CD4-positive, CD25-positive, alpha-beta regulatory T cell (primary cell): ENCODE results near the gene SLC2A3. TPM values are rescaled to one million over a fixed set of nuclear protein-coding genes. Genes with fewer than 3 reads are reported as not detected.
"Not testable (repeated sequence)": the region's sequence is repeated elsewhere in the genome, so short reads cannot be mapped to it uniquely, and the experiment has no call there.

ENCODE experiments used
- ATAC-seq, 2 donors: fragments of 150-1000 bp; cut with Tn5 transposase; one replicate each; pipeline ENCODE4 v1.10.0; 2021; ENCODE audit warnings: low read depth in 2 of 2, moderate number of reproducible peaks in 2 of 2, moderate library complexity in 1 of 2
- DNase-seq, 3 donors: peaks; one replicate each; pipeline versions ENCODE4 v3.0.0 to v3.0.0-alpha.2; 2012 to 2022; ENCODE audit warnings: mixed read lengths in 1 of 3
- H3K27ac ChIP-seq: one replicate; pipeline ENCODE4 v1.7.0; 2013; ENCODE audit warnings: mild to moderate bottlenecking, low read length; ENCODE audit not compliant: insufficient read depth, poor library complexity, severe bottlenecking
- H3K27me3 ChIP-seq: one replicate; pipeline ENCODE4 v1.7.0; 2013; ENCODE audit warnings: low read length; ENCODE audit not compliant: control insufficient read depth, insufficient read depth
- H3K36me3 ChIP-seq: one replicate; pipeline ENCODE4 v1.7.0; 2013; ENCODE audit warnings: mild to moderate bottlenecking, low read length, moderate library complexity; ENCODE audit not compliant: control insufficient read depth, insufficient read depth
- H3K4me1 ChIP-seq: 2 replicates; pipeline ENCODE4 v1.7.0; 2013; ENCODE audit warnings: mild to moderate bottlenecking, low read length; ENCODE audit not compliant: insufficient read depth, control insufficient read depth, poor library complexity, severe bottlenecking
- H3K4me3 ChIP-seq: one replicate; pipeline ENCODE4 v1.7.0; 2013; ENCODE audit warnings: low read depth, mild to moderate bottlenecking, low read length, moderate library complexity
- H3K9me3 ChIP-seq, 2 experiments: 1 replicate in 1 of 2; 2 replicates in 1 of 2; pipeline ENCODE4 v1.7.0; 2013; ENCODE audit warnings: low read length in 2 of 2, mild to moderate bottlenecking in 1 of 2, moderate library complexity in 1 of 2; ENCODE audit not compliant: control insufficient read depth in 2 of 2
- H3K27ac Mint-ChIP-seq, 3 donors: one replicate each; pipeline ENCODE4 v1.8.0; 2020 to 2022; ENCODE audit warnings: mild to moderate bottlenecking in 3 of 3, mixed read lengths in 3 of 3, moderate library complexity in 2 of 3
- H3K27me3 Mint-ChIP-seq: one replicate; pipeline ENCODE4 v1.8.0; 2022; ENCODE audit warnings: mild to moderate bottlenecking, mixed read lengths
- H3K36me3 Mint-ChIP-seq: one replicate; pipeline ENCODE4 v1.8.0; 2020; ENCODE audit warnings: mixed read lengths
- H3K4me1 Mint-ChIP-seq, 4 donors: one replicate each; pipeline ENCODE4 v1.8.0; 2020 to 2022; ENCODE audit warnings: mixed read lengths in 4 of 4, mild to moderate bottlenecking in 1 of 4
- H3K4me3 Mint-ChIP-seq, 4 donors: one replicate each; pipeline ENCODE4 v1.8.0; 2020 to 2022; ENCODE audit warnings: mild to moderate bottlenecking in 4 of 4, mixed read lengths in 4 of 4, moderate library complexity in 3 of 4
- H3K9me3 Mint-ChIP-seq, 7 donors: one replicate each; pipeline ENCODE4 v1.8.0; 2020 to 2022; ENCODE audit warnings: mixed read lengths in 7 of 7, mild to moderate bottlenecking in 3 of 7, moderate library complexity in 2 of 7
- polyA plus RNA-seq, 4 donors: library from polyadenylated mRNA; unstranded; fragments of 300-500 nt; fragmentation: Illumina TruSeq; gene quantifications; one replicate each; pipeline ENCODE4 v1.2.3, GENCODE V29; 2021
- total RNA-seq: library from RNA; stranded (reverse); gene quantifications from one replicate; pipeline ENCODE4 v1.2.3, GENCODE V29; 2022

The SLC2A3 gene
- total and polyA plus RNA-seq, 5 donors from 2014 or later, result 96.9 to 947 (median 105) TPM

DNA sequence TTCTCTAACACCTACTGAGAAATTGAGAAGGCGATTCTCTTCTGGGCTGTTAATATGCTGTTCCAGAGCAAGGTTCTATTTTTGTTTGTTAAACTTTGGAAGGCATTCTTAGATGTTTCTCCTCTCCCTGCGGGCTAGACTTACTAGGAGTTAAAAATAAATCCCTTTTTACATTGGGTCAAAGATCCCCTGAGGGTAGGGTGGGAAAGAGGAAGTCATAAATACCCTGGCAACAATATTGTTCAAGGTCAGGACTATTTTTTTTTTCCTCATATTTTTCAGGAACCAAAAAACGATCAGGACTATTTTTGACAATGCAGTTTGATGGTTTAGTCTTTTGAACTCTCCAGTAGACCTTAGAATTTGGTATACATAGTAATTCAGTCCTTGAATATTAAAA, 51.3 kb downstream of the SLC2A3 start:
- DNase-seq (no peak), ATAC-seq (no peak)
- H3K9me3 ChIP-seq, result no peaks in the 10 kb centered on the region
- no peak overlapping the region for H3K27ac Mint-ChIP-seq
- peaks cover 0 to 2% (median 0%) of the 10 kb centered on the region in 7 donors for H3K9me3 Mint-ChIP-seq
- H3K4me1 ChIP-seq, result no peaks in the 10 kb centered on the region
- no peak overlapping the region for H3K27ac ChIP-seq
- H3K27me3 Mint-ChIP-seq, result peaks cover 7% of the 10 kb centered on the region
- H3K27me3 ChIP-seq, result peaks cover 3% of the 10 kb centered on the region
- H3K4me3 ChIP-seq, result no peak overlapping the region
- H3K36me3 ChIP-seq, result no peaks in the 10 kb centered on the region
- no peak overlapping the region for H3K4me3 Mint-ChIP-seq
- peaks cover 0 to 2% (median 0%) of the 10 kb centered on the region in 4 donors for H3K4me1 Mint-ChIP-seq
- no peaks in the 10 kb centered on the region for H3K36me3 Mint-ChIP-seq

DNA sequence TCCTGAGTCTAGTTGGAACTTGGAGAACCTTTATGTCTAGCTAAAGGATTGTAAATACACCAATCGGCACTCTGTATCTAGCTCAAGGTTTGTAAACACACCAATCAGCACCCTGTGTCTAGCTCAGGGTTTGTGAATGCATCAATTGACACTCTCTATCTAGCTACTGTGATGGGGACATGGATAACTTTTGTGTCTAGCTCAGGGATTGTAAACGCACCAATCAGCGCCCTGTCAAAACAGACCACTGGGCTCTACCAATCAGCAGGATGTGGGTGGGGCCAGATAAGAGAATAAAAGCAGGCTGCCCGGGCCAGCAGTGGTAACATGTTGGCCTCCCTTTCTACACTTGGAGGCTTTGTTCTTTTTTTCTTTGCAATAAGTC, 54.3 kb downstream of the SLC2A3 start:
- H3K9me3 Mint-ChIP-seq, ATAC-seq, H3K4me1 Mint-ChIP-seq, H3K27me3 Mint-ChIP-seq, H3K36me3 ChIP-seq, H3K27ac ChIP-seq, H3K4me1 ChIP-seq, H3K4me3 Mint-ChIP-seq, H3K36me3 Mint-ChIP-seq, DNase-seq, H3K27ac Mint-ChIP-seq, H3K9me3 ChIP-seq, H3K4me3 ChIP-seq, H3K27me3 ChIP-seq: not testable (repeated sequence)

DNA sequence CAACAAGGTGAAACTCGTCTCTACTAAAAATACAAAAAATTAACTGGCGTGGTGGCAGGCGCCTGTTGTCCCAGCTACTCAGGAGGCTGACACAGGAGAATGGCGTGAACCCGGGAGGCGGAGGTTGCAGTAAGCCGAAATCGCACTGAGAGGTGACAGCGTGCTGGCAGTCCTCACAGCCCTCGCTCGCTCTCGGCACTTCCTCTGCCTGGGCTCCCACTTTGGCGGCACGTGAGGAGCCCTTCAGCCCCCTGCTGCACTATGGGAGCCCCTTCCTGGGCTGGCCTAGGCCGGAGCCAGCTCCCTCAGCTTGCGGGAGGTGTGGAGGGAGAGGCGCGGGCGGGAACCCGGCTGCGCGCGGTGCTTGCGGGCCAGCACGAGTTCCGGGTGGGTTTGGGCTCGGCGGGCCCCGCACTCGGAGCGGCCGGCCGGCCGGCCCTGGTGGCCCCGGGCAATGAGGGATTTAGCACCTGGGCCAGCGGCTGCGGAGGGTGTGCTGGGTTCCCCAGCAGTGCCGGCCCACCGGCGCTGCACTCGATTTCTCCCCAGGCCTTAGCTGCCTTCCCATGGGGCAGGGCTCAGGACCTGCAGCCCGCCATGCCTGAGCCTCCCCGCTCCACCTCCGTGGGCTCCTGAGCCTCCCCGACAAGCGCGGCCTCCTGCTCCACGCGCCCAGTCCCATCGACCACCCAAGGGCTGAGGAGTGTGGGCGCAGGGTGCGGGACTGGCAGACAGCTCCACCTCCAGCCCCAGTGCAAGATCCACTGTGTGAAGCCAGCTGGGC, 54.8 kb downstream of the SLC2A3 start:
- H3K36me3 Mint-ChIP-seq, H3K9me3 Mint-ChIP-seq, H3K4me1 ChIP-seq, H3K4me1 Mint-ChIP-seq, H3K27me3 Mint-ChIP-seq, DNase-seq, H3K27me3 ChIP-seq, H3K4me3 Mint-ChIP-seq, H3K27ac ChIP-seq, H3K9me3 ChIP-seq, H3K27ac Mint-ChIP-seq, H3K36me3 ChIP-seq, ATAC-seq, H3K4me3 ChIP-seq: not testable (repeated sequence)

DNA sequence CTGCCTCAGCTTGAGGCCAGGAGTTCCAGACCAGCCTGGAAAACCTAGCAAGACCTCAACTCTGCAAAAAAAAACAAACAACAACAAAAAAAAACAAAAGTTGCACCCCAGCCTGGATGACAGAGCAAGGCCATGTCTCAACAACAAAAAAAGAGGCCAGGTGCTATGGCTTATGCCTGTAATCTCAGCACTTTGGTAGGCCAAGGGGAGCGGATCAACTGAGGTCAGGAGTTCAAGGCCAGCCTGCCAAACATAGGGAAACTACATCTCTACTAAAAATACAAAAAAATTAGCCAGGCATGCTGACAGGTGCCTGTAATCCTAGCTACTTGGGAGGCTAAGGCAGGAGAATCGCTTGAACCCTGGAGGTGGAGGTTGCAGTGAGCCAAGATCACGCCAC, 56.7 kb downstream of the SLC2A3 start:
- Histone ChIP-seq H3K36me3 (no peaks in the 10 kb centered on the region), H3K27me3 (no peaks in the 10 kb centered on the region), H3K9me3 (no peaks in the 10 kb centered on the region), H3K27ac (no peak overlapping the region), H3K4me3 (no peak overlapping the region), H3K4me1 (no peaks in the 10 kb centered on the region)
- no peak for ATAC-seq
- Mint-ChIP-seq H3K27ac (no peak overlapping the region), H3K36me3 (no peaks in the 10 kb centered on the region), H3K4me1 (peaks cover 0 to 2% (median 0%) of the 10 kb centered on the region in 4 donors), H3K9me3 (no peaks in the 10 kb centered on the region), H3K4me3 (no peak overlapping the region), H3K27me3 (peaks cover 5% of the 10 kb centered on the region)
- DNase-seq, result no peak

DNA sequence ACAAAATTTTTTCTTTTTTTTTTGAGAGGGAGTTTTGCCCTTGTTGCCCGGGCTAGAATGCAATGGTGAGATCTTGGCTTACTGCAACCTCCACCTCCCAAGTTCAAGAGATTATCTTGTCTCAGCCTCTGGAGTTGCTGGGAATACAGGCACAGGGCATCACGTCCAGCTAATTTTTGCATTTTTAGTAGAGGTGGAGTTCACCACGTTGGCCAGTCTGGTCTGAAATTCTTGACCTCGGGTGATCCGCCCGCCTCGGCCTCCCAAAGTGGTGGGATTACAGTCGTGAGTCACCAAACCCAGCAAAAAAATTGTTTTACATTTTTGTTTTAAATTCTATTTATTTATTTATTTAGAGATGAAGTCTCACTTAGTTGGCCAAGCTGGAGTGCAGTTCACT, 58.6 kb downstream of the SLC2A3 start:
- Mint-ChIP-seq H3K9me3 (no peaks in the 10 kb centered on the region), H3K27ac (no peak overlapping the region), H3K27me3 (peaks cover 20% of the 10 kb centered on the region), H3K4me3 (no peak overlapping the region), H3K4me1 (peaks cover 0 to 5% (median 2%) of the 10 kb centered on the region in 4 donors), H3K36me3 (peaks cover under 1% of the 10 kb centered on the region)
- ATAC-seq, result no peak
- H3K4me1 ChIP-seq, result no peaks in the 10 kb centered on the region
- no peaks in the 10 kb centered on the region for H3K36me3 ChIP-seq
- no peak overlapping the region for H3K27ac ChIP-seq
- no peaks in the 10 kb centered on the region for H3K9me3 ChIP-seq
- DNase-seq, result no peak
- peaks cover 5% of the 10 kb centered on the region for H3K27me3 ChIP-seq
- H3K4me3 ChIP-seq, result no peak overlapping the region

DNA sequence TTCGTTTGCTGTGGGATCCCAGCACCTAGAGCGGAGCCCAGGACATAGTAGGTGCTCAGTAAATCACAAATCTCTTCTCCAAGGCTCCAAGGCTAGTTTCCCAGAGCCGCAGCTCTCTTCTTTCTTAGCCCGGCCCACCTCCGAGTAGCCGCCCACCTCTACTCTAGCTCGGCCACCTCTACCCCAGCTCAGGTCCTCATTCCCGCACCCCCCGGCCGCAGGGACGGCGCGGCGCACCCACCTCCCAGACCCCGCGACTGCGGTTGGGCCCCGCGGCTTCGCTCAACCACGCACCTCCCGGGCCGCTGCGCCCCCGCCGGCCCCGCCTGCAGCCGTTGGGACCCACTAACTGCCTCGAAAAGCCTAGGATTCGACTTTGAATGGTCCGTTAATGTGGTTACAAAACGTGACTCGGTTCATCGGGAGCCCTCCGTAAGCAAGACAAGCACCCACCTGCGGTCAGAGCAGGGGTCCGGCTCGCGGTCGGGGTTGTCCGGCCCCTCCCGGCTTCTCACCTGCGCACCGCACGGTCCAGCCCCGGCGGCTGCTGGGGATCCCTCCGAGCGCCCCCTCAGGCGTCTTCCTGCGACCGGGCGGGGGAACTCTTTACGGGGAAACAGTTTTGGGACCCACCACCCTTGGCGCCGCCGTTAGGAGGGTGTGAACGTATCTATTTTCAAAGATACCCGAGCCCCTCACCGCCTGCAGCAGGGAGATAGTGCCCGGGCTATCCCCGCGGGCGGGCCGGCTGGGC, 63.2 kb downstream of the SLC2A3 start, which contains the start of gene SLC2A14:
Gene SLC2A14, minus strand, starts transcription at position 350 of the 754 bp plus-strand sequence. CDS start 3,035 bp downstream, outside the sequence.
- Mint-ChIP-seq H3K27me3 (peaks cover 48% of the 10 kb centered on the region), H3K36me3 (peaks cover 4% of the 10 kb centered on the region), H3K4me1 (peaks cover 0 to 5% (median 3%) of the 10 kb centered on the region in 4 donors), H3K4me3 (peak within 1 kb of the TSS in 2 of 4 donors; percentile 19 to 24), H3K9me3 (peaks cover 0 to 1% (median 0%) of the 10 kb centered on the region in 7 donors), H3K27ac (peak within 1 kb of the TSS in 1 of 3 donors; percentile 36)
- DNase-seq (no peak), ATAC-seq (peak in 1 of 2 donors; percentile 6)
- no peak within 1 kb of the TSS for H3K27ac ChIP-seq
- peaks cover 16% of the 10 kb centered on the region for H3K27me3 ChIP-seq
- no peak within 1 kb of the TSS for H3K4me3 ChIP-seq
- no peaks in the 10 kb centered on the region for H3K4me1 ChIP-seq
- no peaks in the 10 kb centered on the region for H3K36me3 ChIP-seq
- no peaks in the 10 kb centered on the region for H3K9me3 ChIP-seq

DNA sequence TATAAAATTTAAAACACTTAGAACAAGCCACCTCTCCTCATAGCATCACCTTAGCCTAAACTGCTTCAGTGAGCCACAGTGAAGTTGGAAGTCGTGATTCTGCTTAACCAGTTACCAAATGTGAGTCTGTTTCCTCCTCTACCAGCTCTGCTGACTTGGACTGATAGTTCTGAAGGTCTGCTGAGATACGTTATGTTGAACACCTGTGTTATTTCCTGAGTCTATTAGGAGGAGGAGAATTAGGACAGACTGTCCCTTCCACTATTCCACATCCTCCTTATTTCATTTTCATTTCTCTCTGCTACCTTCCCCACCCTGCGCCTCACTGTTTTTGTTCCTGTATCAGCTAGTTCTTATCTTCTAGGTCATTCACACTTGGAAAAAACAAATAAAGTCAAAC, 65.7 kb downstream of the SLC2A3 start:
- no peak for DNase-seq
- H3K4me1 Mint-ChIP-seq, result peaks cover 0 to 5% (median 3%) of the 10 kb centered on the region in 4 donors
- H3K9me3 Mint-ChIP-seq, result peaks cover 0 to 1% (median 0%) of the 10 kb centered on the region in 7 donors
- Histone ChIP-seq H3K36me3 (no peaks in the 10 kb centered on the region), H3K4me3 (no peak overlapping the region), H3K27me3 (peaks cover 16% of the 10 kb centered on the region), H3K9me3 (no peaks in the 10 kb centered on the region), H3K4me1 (no peaks in the 10 kb centered on the region), H3K27ac (no peak overlapping the region)
- ATAC-seq, result no peak
- H3K27ac Mint-ChIP-seq, result no peak overlapping the region
- H3K4me3 Mint-ChIP-seq, result no peak overlapping the region
- peaks cover 4% of the 10 kb centered on the region for H3K36me3 Mint-ChIP-seq
- peaks cover 59% of the 10 kb centered on the region for H3K27me3 Mint-ChIP-seq
